ENCODE results near the gene PRKAR2B.

Gene PRKAR2B

DNA sequence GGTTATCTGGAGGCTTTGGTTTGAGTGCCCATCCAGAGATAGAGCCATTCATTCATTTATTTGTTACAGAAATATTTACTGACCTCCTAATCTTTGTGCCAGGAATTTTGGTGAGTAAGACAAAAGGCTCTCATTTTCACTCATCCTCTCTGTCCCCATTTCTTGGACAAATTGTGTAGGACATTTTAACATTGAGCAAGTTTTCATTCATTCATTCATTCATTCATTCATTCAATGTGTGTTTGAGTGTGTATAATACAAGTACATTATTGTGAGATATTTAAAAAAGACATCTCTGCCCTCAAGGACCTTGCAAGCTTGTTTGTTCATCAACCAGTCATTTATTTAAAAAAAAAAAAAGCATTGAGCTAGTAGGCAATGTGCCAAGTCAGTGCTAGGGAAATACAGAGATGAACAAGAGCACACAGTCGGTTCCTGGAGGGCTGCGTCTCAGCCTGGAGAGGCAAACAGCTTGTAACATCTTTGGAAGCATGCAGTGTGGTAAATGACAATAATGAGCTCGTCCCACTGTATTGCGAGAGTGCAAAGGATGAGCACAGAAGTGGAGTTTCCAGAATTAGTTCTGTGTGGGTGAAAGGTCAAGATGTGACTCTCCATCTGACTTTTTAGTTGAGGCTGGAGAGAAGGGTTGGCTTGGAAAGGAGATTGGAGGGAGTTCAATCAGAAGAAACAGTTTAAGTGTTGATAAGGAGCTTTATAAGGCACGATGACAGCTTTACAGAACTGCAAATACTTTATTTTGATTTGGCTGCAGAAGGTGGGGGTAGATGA lies 73.8 kb downstream of the PRKAR2B start:
- no peaks in the 10 kb centered on the region for H3K4me1 ChIP-seq (ENCODE audit: control insufficient read depth in 1 of 2, insufficient read depth in 1 of 2, low read depth in 1 of 2, low read length in 1 of 2)
- no peak overlapping the region for H3K4me3 ChIP-seq (ENCODE audit: low read depth in 1 of 2, low read length in 1 of 2)
- no peaks in the 10 kb centered on the region for H3K27me3 ChIP-seq
- no peaks in the 10 kb centered on the region for H3K36me3 ChIP-seq
- H3K9me3 ChIP-seq = no peaks in the 10 kb centered on the region
- TF ChIP-seq, protein P1, sequence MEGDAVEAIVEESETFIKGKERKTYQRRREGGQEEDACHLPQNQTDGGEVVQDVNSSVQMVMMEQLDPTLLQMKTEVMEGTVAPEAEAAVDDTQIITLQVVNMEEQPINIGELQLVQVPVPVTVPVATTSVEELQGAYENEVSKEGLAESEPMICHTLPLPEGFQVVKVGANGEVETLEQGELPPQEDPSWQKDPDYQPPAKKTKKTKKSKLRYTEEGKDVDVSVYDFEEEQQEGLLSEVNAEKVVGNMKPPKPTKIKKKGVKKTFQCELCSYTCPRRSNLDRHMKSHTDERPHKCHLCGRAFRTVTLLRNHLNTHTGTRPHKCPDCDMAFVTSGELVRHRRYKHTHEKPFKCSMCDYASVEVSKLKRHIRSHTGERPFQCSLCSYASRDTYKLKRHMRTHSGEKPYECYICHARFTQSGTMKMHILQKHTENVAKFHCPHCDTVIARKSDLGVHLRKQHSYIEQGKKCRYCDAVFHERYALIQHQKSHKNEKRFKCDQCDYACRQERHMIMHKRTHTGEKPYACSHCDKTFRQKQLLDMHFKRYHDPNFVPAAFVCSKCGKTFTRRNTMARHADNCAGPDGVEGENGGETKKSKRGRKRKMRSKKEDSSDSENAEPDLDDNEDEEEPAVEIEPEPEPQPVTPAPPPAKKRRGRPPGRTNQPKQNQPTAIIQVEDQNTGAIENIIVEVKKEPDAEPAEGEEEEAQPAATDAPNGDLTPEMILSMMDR (IDR thresholded peaks at IDR 0.05) = no peak
- no peak overlapping the region for H3K27ac ChIP-seq

DNA sequence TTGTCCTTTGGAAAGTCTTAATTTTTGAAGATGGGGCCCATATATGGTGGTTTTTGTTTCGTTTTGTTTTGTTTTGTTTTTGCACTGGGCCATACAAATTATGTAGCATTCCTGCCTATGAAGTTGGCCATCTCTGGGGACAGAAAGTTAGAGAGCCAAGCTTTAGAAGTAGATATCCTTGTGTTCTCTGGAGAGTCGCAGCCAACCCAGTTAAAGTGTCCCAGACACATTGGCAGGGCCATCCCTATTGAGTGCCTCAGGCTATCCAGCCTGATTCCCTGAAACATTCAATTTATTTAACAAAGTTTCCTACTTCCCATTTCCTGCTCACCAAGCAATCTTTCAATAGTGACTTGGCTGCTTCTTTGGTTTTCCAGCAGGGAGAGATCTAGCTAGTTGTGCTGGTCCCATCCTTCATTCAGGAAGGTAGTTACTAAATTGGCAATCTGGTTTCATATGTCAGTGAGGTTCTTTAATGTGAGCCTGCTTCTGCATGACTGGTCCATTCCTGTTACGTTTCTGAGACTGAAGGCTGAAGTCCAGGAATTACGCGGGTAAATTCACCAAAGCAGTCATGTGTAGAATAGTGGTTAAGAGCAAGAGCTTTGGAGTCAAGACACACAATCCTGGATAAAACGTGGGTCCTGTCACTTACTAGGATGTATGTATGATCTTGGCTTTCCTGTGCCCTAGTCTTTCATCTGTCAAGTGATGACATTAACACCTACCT lies 75.0 kb downstream of the PRKAR2B start:
- Histone ChIP-seq H3K4me3 (ENCODE audit: low read depth in 1 of 2, low read length in 1 of 2) (no peak overlapping the region), H3K36me3 (no peaks in the 10 kb centered on the region)
- TF ChIP-seq, protein P1 (IDR thresholded peaks at IDR 0.05) = no peak

GRCh38 chr7:107122486-107122911 lies 78.0 kb downstream of the PRKAR2B start:
- H3K9me3 ChIP-seq = no peaks in the 10 kb centered on the region
- no peak overlapping the region for H3K27ac ChIP-seq
- no peaks in the 10 kb centered on the region for H3K36me3 ChIP-seq
- no peaks in the 10 kb centered on the region for H3K27me3 ChIP-seq
- no peak overlapping the region for H3K4me3 ChIP-seq (ENCODE audit: low read depth in 1 of 2, low read length in 1 of 2)
- H3K4me1 ChIP-seq (ENCODE audit: control insufficient read depth in 1 of 2, insufficient read depth in 1 of 2, low read depth in 1 of 2, low read length in 1 of 2) = peaks cover 0 to 3% of the 10 kb centered on the region in 2 experiments
- TF ChIP-seq, protein P1 (IDR thresholded peaks at IDR 0.05) = no peak

More for the DNA sequence above, 75.0 kb downstream of the PRKAR2B start:
- Histone ChIP-seq H3K27ac (no peak overlapping the region), H3K4me1 (ENCODE audit: control insufficient read depth in 1 of 2, insufficient read depth in 1 of 2, low read depth in 1 of 2, low read length in 1 of 2) (no peaks in the 10 kb centered on the region), H3K9me3 (no peaks in the 10 kb centered on the region), H3K27me3 (no peaks in the 10 kb centered on the region)

GRCh38 chr7:107123392-107123791 lies 78.9 kb downstream of the PRKAR2B start:
- peaks cover 0 to 3% of the 10 kb centered on the region in 2 experiments for H3K4me1 ChIP-seq (ENCODE audit: control insufficient read depth in 1 of 2, insufficient read depth in 1 of 2, low read depth in 1 of 2, low read length in 1 of 2)
- TF ChIP-seq, protein P1 (IDR thresholded peaks at IDR 0.05) = no peak
- no peaks in the 10 kb centered on the region for H3K36me3 ChIP-seq
- no peak overlapping the region for H3K27ac ChIP-seq
- no peak overlapping the region for H3K4me3 ChIP-seq (ENCODE audit: low read depth in 1 of 2, low read length in 1 of 2)
- no peaks in the 10 kb centered on the region for H3K27me3 ChIP-seq
- H3K9me3 ChIP-seq = no peaks in the 10 kb centered on the region

DNA sequence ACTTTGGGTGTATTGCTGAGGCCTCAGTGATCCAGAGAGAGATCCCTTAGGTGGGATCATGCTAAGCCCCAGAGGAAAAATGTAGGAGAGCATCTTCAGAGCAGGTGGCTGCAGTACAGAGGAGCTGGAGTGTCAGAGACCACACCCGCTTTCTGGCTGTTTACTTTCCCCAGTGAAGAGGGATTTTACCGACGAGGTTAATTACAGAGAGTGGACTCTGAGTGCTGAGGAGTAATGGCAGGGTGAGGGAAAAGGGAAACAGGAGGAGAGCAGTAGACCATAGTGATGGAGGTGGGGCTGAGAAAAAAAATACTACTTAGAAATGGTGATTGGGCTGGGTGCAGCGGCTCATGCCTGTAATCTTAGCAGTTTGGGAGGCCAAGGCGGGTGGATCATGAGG lies 81.0 kb downstream of the PRKAR2B start:
- H3K4me1 ChIP-seq (ENCODE audit: control insufficient read depth in 1 of 2, insufficient read depth in 1 of 2, low read depth in 1 of 2, low read length in 1 of 2) = peaks cover 0 to 3% of the 10 kb centered on the region in 2 experiments
- H3K27ac ChIP-seq = no peak overlapping the region
- TF ChIP-seq, protein P1 (IDR thresholded peaks at IDR 0.05) = no peak
- H3K36me3 ChIP-seq = no peaks in the 10 kb centered on the region
- H3K9me3 ChIP-seq = no peaks in the 10 kb centered on the region
- H3K27me3 ChIP-seq = no peaks in the 10 kb centered on the region
- H3K4me3 ChIP-seq (ENCODE audit: low read depth in 1 of 2, low read length in 1 of 2) = no peak overlapping the region

Data from neutrophil (primary cell).